ENCODE data around the gene POLR1E.

DNA sequence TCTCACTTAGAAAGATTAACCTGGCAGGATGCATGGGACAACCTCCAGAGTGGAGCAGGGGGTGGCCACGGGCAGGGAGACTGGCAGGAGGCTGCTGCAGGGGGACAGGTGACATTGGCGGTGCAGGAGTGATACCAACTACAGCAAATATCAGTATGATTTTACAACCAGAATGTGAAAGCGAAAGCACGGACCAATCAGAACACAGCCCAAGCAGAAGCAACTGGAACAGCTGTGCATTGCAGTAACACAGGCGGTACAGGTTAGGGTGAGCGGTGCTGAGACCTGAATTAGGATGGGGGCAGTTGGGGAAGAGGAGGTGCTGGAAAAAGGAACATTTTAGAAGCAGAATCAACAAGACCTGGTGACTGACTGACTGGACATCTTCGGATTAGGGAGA lies 29.3 kb downstream of the POLR1E start:
- TF ChIP-seq, protein P1, sequence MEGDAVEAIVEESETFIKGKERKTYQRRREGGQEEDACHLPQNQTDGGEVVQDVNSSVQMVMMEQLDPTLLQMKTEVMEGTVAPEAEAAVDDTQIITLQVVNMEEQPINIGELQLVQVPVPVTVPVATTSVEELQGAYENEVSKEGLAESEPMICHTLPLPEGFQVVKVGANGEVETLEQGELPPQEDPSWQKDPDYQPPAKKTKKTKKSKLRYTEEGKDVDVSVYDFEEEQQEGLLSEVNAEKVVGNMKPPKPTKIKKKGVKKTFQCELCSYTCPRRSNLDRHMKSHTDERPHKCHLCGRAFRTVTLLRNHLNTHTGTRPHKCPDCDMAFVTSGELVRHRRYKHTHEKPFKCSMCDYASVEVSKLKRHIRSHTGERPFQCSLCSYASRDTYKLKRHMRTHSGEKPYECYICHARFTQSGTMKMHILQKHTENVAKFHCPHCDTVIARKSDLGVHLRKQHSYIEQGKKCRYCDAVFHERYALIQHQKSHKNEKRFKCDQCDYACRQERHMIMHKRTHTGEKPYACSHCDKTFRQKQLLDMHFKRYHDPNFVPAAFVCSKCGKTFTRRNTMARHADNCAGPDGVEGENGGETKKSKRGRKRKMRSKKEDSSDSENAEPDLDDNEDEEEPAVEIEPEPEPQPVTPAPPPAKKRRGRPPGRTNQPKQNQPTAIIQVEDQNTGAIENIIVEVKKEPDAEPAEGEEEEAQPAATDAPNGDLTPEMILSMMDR (optimal IDR thresholded peaks at IDR 0.05 in 1 of 3, IDR thresholded peaks at IDR 0.05 in 1 of 3, conservative IDR thresholded peaks at IDR 0.05 in 1 of 3; ENCODE audit: extremely low read depth in 1 of 3, insufficient read depth in 2 of 3, low read length in 3 of 3): no peak
- TF ChIP-seq EZH2 (IDR thresholded peaks at IDR 0.05; ENCODE audit: low read length): no peak

All from keratinocyte (primary cell).